ENCODE data around the gene CXCR4.

CXCR4 gene

DNA sequence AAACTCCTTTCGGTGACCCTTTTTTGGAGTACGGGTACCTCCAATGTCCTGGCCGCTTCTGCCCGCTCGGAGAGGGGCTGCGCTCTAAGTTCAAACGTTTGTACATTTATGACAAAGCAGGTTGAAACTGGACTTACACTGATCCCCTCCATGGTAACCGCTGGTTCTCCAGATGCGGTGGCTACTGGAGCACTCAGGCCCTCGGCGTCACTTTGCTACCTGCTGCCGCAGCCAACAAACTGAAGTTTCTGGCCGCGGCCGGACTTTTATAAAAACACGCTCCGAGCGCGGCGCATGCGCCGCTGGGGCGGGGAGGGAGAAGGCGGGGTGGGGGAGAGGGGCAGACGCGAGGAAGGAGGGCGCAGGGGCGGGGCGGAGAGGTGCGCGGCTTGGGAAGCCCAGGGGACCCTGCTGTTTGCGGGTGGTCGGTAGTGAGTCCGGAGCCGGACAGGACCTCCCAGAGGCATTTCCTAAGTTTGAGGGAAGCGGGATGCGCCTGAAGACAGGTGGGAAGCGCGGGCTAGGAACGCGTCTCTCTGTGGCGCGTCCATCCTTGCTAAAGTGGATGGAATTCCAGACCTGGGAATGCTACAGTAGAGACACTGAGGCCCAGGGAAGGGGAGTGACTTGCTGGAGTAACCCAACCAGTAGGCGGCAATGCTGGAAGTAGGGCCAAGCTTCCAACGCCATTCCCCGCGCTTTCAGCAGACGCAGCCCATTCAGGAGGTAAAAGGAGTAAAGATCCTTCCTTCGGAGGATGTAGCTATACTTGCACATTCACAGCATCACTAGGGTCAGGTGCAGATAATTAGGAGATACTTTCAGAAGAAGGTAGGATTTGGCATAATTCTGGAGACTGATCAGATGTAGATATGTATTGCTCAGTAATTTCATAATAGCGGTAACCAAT, at the start of gene CXCR4:
Gene CXCR4 (minus strand): TSS at position 241 of the 910 bp plus-strand sequence. CDS start 89 bp downstream, at position 152.
- DNase-seq (ENCODE audit: extremely low read depth in 1 of 2, low read depth in 1 of 2): peak; percentile 67 to 74

GRCh38 chr2:136164280-136164776, 46.4 kb upstream of the CXCR4 start:
- DNase-seq (ENCODE audit: extremely low read depth in 1 of 2, low read depth in 1 of 2): no peak

DNA sequence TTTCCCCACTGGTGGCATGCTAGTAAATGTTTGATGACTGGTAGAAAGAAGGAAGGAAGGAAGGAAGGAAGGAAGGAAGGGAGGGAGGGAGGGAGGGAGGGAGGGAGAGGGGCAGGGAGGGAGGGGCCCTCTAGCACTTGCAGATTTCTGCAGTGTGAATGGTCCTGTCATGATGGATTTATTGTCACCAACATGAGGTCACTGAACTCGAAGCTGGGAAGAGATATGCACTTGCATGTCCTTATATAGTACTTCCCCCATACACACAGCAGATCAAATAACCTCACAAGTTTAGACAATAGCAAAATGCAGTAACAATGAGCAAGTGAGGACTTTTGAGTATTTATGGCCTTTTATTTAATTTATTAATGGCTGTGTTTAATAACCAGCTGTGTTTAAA, 44.5 kb upstream of the CXCR4 start:
- no peak for DNase-seq (ENCODE audit: extremely low read depth in 1 of 2, low read depth in 1 of 2)

DNA sequence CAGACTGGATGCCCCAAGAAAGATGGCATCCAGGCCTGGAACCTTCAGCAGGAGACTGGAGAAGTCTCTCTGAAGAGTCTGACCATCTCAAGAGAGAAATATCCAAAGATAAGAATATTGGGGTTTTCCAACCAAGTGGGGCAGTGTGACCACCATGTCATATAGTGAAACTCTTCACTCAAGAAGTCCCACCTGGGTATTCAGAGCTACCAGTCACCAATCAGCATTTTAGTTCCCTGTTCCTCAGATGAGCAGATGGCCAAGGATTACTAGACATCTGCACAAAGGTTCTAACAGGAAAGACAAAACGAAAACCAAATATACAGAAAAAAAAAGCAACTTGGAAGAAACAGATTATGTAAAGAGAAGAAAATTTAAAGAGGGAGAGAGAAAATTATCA, 38.5 kb upstream of the CXCR4 start:
- DNase-seq (ENCODE audit: extremely low read depth in 1 of 2, low read depth in 1 of 2): no peak

DNA sequence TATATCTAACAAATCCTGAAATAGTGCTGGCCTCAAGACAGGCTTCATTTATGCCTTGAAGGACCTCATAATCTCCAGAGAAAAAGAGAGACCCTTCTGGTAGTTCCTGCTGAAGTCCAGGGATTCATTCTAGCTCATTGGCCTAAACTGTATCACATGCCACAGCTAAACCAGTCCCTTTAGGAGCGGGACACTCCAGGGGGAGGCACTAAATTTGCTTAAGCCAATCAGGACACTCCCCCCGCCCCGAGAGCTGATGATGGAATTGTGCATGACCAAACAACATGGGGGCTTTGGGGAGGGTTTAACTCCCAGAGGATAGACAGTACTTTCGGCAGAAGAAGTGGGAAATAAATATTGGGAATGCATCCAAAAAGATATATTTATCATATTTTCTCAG, 36.4 kb upstream of the CXCR4 start:
- no peak for DNase-seq (ENCODE audit: extremely low read depth in 1 of 2, low read depth in 1 of 2)

GRCh38 chr2:136151021-136151971, 33.3 kb upstream of the CXCR4 start:
- DNase-seq (ENCODE audit: extremely low read depth in 1 of 2, low read depth in 1 of 2): no peak

DNA sequence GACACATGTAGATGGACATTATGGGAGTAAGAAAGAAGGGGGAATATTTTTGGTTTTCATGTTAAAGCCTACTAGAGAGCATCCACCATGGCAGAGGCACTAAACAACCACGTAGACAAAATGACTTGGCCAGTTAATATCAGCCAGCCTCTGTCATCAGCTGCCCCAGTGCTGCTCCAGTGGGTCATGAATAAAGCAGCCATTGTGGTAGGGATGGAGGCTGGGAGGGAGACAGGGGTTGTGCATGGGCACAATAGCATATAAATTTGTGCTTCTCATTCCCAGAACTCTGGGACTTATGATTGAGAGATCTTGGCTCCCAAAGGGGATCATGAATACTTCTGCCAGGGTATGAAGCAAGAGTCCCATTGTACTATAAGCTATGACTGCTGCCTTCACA, 31.1 kb upstream of the CXCR4 start:
- no peak for DNase-seq (ENCODE audit: extremely low read depth in 1 of 2, low read depth in 1 of 2)

GRCh38 chr2:136146564-136146963, 28.6 kb upstream of the CXCR4 start:
- DNase-seq (ENCODE audit: extremely low read depth in 1 of 2, low read depth in 1 of 2): no peak

DNA sequence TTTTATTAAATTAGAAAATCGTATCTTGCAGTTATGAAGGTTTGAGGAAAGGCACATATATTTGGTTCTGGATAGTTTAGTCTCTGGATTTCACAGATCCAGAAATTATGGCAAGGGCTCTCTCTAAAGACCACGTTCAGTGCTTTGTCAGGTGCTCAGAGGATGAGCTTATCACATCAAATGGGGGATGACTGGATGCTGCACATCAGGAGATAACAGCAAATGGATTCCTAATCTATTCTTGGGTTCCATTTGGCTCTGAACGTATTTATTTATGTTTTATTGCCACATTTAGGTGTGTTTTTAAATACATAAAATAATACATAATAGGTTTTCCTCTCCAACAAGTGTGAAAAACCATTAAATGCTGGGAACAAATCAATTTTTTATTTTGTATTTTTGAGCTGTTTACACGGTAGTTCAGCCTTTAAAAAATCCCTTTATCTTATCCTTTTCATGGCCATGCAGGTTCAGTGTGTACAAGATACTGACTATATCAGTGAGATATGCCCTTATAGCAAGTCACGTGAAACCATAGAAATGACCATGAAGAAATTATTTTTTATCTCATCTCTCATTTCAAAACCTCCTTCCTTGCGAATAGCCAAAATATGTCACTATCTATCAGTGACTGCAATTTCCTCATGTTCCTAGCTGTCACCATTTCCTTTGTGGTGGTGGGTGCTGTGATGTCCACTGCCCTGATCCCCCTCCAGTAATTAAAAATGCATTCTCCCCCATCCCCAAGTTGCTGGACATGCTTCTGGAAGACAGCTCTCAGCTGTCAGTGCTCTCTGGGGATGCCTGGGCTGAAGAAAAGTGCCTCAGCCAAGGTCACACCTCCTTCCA, 25.9 kb upstream of the CXCR4 start:
- no peak for DNase-seq (ENCODE audit: extremely low read depth in 1 of 2, low read depth in 1 of 2)

- no peak for DNase-seq (ENCODE audit: extremely low read depth in 1 of 2, low read depth in 1 of 2)
Measured at GRCh38 chr2:136141510-136142149, 23.7 kb upstream of the CXCR4 start.

- no peak for DNase-seq (ENCODE audit: extremely low read depth in 1 of 2, low read depth in 1 of 2)
Measured at GRCh38 chr2:136139631-136140030, 21.7 kb upstream of the CXCR4 start.

DNA sequence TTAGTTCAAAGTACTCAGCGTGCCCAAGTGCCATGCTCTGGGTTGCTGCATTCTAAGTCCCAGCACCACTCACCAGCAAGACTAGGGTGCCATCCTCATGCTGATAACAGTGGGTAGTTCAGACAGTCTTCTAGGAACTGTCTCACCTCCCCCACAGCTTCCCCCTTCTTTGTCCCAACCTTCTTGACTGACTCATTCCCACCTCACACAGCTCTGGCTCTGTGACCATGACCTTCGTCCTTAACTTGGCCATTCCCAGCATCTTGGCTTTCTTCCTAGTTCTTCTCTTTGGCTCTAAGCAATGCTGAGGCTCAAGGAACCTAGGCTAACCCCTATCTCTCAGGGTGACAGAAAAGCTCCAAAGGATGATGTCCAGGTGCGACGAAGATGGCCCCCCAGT, 20.0 kb upstream of the CXCR4 start:
- no peak for DNase-seq (ENCODE audit: extremely low read depth in 1 of 2, low read depth in 1 of 2)

DNA sequence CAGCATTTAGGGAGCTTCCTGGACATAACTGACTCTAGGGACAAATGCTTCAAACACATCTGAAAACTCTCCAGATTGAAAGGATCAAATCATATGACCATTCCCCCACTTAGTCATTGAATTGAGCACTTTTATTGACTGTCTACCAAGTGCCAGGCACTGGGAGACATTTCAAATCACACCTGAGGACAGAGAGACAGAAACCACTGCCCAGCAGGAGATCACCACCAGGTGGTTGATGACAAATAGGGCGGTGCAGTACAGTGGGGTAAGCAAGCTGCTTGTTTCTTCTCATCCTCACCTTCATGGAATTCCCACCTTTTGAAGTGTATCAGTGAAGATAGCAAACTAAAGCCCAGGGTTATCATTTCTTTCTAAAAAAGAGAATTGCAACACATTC, 19.0 kb upstream of the CXCR4 start:
- no peak for DNase-seq (ENCODE audit: extremely low read depth in 1 of 2, low read depth in 1 of 2)

DNA sequence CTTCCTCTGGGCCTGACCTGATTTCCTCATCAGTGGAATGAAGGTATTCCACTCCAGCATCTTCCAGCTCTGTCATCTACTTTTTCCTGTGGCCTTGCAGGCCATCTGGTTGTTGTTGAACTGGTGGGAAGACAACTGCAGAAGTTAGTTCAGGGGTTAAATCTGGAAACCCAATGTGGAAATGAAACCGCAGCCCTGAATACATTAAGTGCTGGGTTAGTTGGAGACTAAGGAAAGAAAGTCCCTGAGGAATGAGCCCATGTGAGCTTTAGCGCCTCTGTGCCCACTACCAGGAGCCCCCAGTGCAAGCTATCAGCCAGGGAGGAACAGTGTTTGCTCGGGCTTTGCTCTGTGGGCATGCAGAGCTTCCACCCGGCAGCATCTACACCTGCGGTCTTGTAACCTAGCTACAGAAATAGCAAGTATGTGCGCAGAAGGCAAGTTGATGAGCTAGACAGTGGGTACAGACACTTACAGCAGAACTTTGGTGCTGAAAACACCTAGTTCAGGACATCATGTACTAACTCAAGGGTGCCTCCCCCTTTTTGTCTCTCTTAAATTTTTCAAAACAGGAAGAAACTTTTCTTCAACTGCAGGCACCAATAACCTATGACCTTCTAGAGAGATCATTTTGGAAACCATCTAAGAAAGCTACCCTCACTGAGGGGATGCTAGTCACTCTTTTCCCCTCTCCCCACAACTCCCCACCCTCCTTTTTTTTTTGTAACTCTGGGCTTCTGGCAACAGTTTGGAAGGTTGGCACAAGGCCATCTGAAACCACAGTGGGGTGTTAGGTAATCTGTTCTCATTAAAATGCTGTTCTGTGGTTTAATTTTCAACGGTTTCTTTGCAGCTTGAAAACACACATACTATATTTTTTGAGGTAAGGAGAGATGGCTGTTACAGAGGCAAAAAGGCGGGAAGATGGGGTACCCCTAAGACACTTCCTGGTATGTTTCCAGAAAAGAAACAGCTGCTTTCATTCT, 18.3 kb upstream of the CXCR4 start:
- DNase-seq (ENCODE audit: extremely low read depth in 1 of 2, low read depth in 1 of 2): no peak

- DNase-seq (ENCODE audit: extremely low read depth in 1 of 2, low read depth in 1 of 2): no peak
Measured at GRCh38 chr2:136135462-136135861, 17.5 kb upstream of the CXCR4 start.

DNA sequence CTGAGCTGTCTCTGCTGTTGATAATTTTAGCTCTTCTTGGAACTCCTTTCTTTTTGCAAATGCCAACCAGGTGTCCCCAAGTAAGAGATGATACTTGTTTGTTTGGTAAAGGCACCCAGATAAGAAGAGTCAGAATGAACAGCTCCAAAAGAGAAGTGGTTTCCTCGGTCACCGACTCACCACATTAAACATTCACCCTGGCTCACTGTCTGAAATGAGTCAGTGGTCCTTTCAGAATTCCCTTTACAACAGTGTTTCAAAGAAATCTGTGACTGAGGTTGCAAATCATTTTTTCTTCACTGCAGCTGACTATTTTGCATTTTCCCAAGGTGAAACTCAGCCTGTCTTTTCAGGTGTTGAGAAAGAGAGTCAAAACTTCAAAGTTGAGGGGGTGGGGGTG, 16.2 kb upstream of the CXCR4 start:
- no peak for DNase-seq (ENCODE audit: extremely low read depth in 1 of 2, low read depth in 1 of 2)

DNA sequence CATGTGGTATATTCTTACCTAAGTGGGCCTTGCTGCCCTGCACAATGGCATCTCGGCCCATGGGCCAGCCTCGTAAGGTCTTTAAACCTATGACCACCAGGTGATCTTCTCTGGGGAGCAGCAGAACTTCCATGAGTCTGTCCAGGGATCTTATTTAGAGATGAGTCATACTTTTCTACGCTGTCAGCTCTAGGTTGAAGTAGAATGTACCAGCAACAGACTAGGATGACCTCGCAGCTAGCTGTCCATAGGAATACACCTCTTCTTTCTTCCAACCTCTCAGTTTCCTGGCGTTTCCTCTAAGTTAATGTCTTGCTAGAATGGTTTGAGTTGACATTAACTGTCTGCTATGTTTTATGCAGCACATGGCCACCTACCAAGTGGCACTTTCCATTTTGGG, 15.6 kb upstream of the CXCR4 start:
- no peak for DNase-seq (ENCODE audit: extremely low read depth in 1 of 2, low read depth in 1 of 2)

DNA sequence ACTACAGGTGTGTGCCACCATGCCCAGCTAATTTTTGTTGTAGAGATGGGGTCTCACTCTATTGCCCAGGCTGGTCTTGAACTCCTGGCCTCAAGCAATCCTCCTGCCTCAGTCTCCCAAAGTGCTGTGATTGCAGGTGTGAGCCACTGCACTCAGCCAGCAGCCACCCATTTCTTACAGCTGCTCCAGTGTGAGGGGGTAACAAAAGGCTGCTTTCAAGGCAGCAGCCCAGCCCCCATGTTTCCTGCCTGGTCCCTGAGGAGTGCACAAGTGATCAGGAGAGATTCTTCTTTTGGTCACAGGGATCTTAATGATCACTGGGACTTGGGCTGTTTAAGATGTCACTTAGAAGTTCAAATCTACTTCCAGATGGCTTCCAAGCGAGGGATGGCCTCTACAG, 15.2 kb upstream of the CXCR4 start:
- no peak for DNase-seq (ENCODE audit: extremely low read depth in 1 of 2, low read depth in 1 of 2)

DNA sequence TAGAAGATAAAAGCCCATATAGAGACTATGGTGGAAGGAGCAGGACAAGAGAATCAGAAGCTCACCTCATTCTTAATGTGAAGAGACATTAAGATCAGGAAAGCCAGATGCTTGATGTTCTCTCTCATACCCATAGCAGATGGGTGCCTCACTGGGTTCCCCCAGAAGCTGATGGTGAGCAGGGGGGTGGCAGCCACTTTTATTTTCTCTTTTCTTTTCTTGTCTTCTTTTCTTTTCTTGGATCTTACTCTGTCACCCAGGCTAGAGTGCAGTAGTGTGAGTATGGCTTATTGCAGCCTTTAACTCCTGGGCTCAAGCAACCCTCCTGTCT, 14.8 kb upstream of the CXCR4 start:
- no peak for DNase-seq (ENCODE audit: extremely low read depth in 1 of 2, low read depth in 1 of 2)
